Suprapubic skin (tissue), 4 donors: ENCODE data around the gene TRPM6. TPM values are rescaled to one million over a fixed set of nuclear protein-coding genes. Genes with fewer than 3 reads are reported as not detected.

Experiments
- DNase-seq, 2 donors: peaks; one replicate each; pipeline ENCODE4 v3.0.0-alpha.2; 2019; ENCODE audit warnings: low spot score in 2 of 2
- H3K27ac ChIP-seq: fragments of 200-600 bp; sonication (generic); one replicate; pipeline ENCODE4 v1.5.1; 2019
- H3K27me3 ChIP-seq: fragments of 200-600 bp; sonication (generic); one replicate; pipeline ENCODE4 v1.5.1; 2019
- H3K36me3 ChIP-seq: fragments of 200-600 bp; sonication (generic); one replicate; pipeline ENCODE4 v1.5.1; 2019
- H3K4me1 ChIP-seq: fragments of 200-600 bp; sonication (generic); one replicate; pipeline ENCODE4 v1.5.1; 2019
- H3K4me3 ChIP-seq: fragments of 200-600 bp; sonication (generic); one replicate; pipeline ENCODE4 v1.5.1; 2019; ENCODE audit warnings: mild to moderate bottlenecking
- H3K9me3 ChIP-seq: fragments of 200-600 bp; sonication (generic); one replicate; pipeline ENCODE4 v1.5.1; 2019
- EP300 ChIP-seq: sonication (generic); formaldehyde crosslinking; IDR thresholded peaks from one replicate; pipeline ENCODE4 v1.6.1; 2017; ENCODE audit warnings: antibody characterized with exemption
- POLR2A ChIP-seq, 2 donors: fragments of 450-650 bp; IDR thresholded peaks; one replicate each; pipeline ENCODE4 v1.6.1; 2017; ENCODE audit warnings: antibody characterized with exemption in 2 of 2, mild to moderate bottlenecking in 2 of 2, moderate library complexity in 2 of 2
- POLR2AphosphoS5 ChIP-seq, 3 donors: sonication (generic); formaldehyde crosslinking; IDR thresholded peaks; one replicate each; pipeline ENCODE4 v1.6.1; 2017; ENCODE audit warnings: antibody characterized with exemption in 3 of 3
- WGBS: methylation state at CpG from one replicate; pipeline ENCODE4 v1.1.5; 2018; 5-methylcytosine and 5-hydroxymethylcytosine counted together
- total RNA-seq, 4 donors: library from RNA; depleted of rRNA; stranded (reverse); fragments of >200 nt; gene quantifications; one replicate each; pipeline ENCODE4 v1.1.0, GENCODE V29; 2016
- TF ChIP-seq, protein P1 (sequence below), 2 donors: fragments of 200-600 bp in 1 of 2; fragments of 450-650 bp in 1 of 2; sonication (generic) in 1 of 2; IDR thresholded peaks; one replicate each; pipeline ENCODE4 v1.5.1; 2016 to 2019; ENCODE audit warnings: antibody characterized with exemption in 2 of 2, mild to moderate bottlenecking in 1 of 2, moderate library complexity in 1 of 2

The TRPM6 gene
- total RNA-seq, 4 donors from 2014 or later: 0.53 to 1.6 (median 1.0) TPM

DNA sequence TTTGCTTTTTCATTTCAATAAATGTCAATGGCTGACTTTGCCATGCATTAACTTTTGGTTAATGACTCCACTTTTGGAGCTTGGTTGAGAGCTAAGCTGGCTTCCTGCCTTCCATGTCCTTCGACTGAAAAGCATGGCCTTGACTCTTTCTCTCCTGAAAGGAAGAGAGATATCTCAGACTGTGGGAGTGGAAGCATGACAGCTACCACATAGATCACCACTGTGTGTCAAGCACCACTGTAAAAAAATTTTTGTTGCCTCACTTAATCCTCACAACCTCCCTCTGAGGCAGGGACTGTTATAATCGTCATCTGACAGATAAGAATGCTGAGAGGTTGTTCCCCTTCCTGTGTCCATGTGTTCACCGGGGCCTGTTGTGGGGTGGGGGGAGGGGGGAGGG lies 205.8 kb downstream of the TRPM6 start:
- Histone ChIP-seq H3K27ac (no peak overlapping the region), H3K36me3 (no peaks in the 10 kb centered on the region), H3K9me3 (no peaks in the 10 kb centered on the region), H3K4me1 (no peaks in the 10 kb centered on the region), H3K27me3 (no peaks in the 10 kb centered on the region), H3K4me3 (no peak overlapping the region)
- DNase-seq: no peak
- TF ChIP-seq POLR2A (IDR thresholded peaks at IDR 0.05): no peak
- TF ChIP-seq POLR2AphosphoS5 (IDR thresholded peaks at IDR 0.05): no peak
- TF ChIP-seq EP300: no peak
- TF ChIP-seq, protein P1, sequence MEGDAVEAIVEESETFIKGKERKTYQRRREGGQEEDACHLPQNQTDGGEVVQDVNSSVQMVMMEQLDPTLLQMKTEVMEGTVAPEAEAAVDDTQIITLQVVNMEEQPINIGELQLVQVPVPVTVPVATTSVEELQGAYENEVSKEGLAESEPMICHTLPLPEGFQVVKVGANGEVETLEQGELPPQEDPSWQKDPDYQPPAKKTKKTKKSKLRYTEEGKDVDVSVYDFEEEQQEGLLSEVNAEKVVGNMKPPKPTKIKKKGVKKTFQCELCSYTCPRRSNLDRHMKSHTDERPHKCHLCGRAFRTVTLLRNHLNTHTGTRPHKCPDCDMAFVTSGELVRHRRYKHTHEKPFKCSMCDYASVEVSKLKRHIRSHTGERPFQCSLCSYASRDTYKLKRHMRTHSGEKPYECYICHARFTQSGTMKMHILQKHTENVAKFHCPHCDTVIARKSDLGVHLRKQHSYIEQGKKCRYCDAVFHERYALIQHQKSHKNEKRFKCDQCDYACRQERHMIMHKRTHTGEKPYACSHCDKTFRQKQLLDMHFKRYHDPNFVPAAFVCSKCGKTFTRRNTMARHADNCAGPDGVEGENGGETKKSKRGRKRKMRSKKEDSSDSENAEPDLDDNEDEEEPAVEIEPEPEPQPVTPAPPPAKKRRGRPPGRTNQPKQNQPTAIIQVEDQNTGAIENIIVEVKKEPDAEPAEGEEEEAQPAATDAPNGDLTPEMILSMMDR (IDR thresholded peaks at IDR 0.05): no peak
- 30% methylated on average over 3 of the region's 3 CpGs for WGBS

DNA sequence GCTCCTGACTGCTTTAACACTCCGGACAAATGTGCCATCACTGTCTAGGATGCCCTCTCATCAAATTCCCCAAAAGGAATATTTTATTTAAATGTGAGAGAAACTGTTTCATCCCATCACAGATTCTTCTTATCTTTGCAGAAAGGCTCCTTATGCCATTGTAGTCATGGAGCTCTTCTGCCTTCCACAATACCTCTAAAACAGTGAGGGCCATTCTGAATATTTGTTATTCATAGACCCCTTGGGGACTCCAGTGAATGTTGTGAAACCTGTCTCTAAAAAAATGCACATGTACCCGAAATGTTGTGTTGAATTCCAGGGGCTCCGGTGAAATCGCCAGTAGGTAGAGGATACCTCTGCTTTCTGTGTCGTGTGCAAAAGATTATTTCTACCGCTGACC lies 213.6 kb downstream of the TRPM6 start:
- H3K27ac ChIP-seq: no peak overlapping the region
- no peak for TF ChIP-seq POLR2A (IDR thresholded peaks at IDR 0.05)
- no peak for TF ChIP-seq EP300
- TF ChIP-seq POLR2AphosphoS5 (IDR thresholded peaks at IDR 0.05): no peak
- TF ChIP-seq, protein P1 (IDR thresholded peaks at IDR 0.05): no peak
- no peaks in the 10 kb centered on the region for H3K36me3 ChIP-seq
- H3K4me1 ChIP-seq: no peaks in the 10 kb centered on the region
- no peak overlapping the region for H3K4me3 ChIP-seq
- H3K27me3 ChIP-seq: no peaks in the 10 kb centered on the region
- no peaks in the 10 kb centered on the region for H3K9me3 ChIP-seq
- DNase-seq: no peak
- 89% methylated on average over 6 of the region's 6 CpGs for WGBS

Other genes starting within 250 kb of the TRPM6 start
- 1 to 10 TPM; 2.0 to 3.3 (median 3.0) TPM for gene C9orf40, start 65.0 kb upstream of the TRPM6 start, total RNA-seq
- gene CARNMT1, start 140.4 kb upstream of the TRPM6 start, total RNA-seq: 10 to 100 TPM; 16.4 to 24.8 (median 22.0) TPM
- gene NMRK1, start 200.2 kb upstream of the TRPM6 start, total RNA-seq: 10 to 100 TPM; 22.1 to 63.3 (median 33.7) TPM
- gene OSTF1, start 200.6 kb upstream of the TRPM6 start, total RNA-seq: 10 to 100 TPM; 32.3 to 46.3 (median 44.3) TPM